ENCODE measurements around the gene KCNIP1.

Gene KCNIP1

GRCh38 chr5:170563824-170564567 lies 60.2 kb downstream of the KCNIP1 start:
- H3K4me1 ChIP-seq = no peaks in the 10 kb centered on the region
- no peaks in the 10 kb centered on the region for H3K36me3 ChIP-seq
- no peak overlapping the region for H3K4me3 ChIP-seq
- no peaks in the 10 kb centered on the region for H3K9me3 ChIP-seq
- no peak for TF ChIP-seq CTCF (IDR thresholded peaks at IDR 0.05)
- DNase-seq = no peak
- intact Hi-C loops (cut with DNase I; ENCODE audit: low total_unique reads) = no loop called here
- peaks cover 0 to 21% of the 10 kb centered on the region in 2 donors for H3K27me3 ChIP-seq
- no peak overlapping the region for H3K27ac ChIP-seq

GRCh38 chr5:170565072-170565471 lies 61.3 kb downstream of the KCNIP1 start:
- Histone ChIP-seq H3K36me3 (no peaks in the 10 kb centered on the region), H3K9me3 (no peaks in the 10 kb centered on the region), H3K27me3 (peaks cover 0 to 32% of the 10 kb centered on the region in 2 donors), H3K4me1 (no peaks in the 10 kb centered on the region), H3K4me3 (no peak overlapping the region), H3K27ac (no peak overlapping the region)
- TF ChIP-seq CTCF (IDR thresholded peaks at IDR 0.05) = no peak
- DNase-seq = no peak
- intact Hi-C loops (cut with DNase I; ENCODE audit: low total_unique reads) = no loop called here

- H3K27me3 ChIP-seq = peaks cover 0 to 33% of the 10 kb centered on the region in 2 donors
- no peaks in the 10 kb centered on the region for H3K4me1 ChIP-seq
- DNase-seq = no peak
- no peak overlapping the region for H3K4me3 ChIP-seq
- H3K36me3 ChIP-seq = no peaks in the 10 kb centered on the region
- TF ChIP-seq CTCF (IDR thresholded peaks at IDR 0.05) = no peak
- intact Hi-C loops (cut with DNase I; ENCODE audit: low total_unique reads) = no loop called here
- no peaks in the 10 kb centered on the region for H3K9me3 ChIP-seq
- H3K27ac ChIP-seq = no peak overlapping the region
Observed at GRCh38 chr5:170569101-170569500, 65.3 kb downstream of the KCNIP1 start.

- no peak overlapping the region for H3K27ac ChIP-seq
- no peak overlapping the region for H3K4me3 ChIP-seq
- H3K4me1 ChIP-seq = no peaks in the 10 kb centered on the region
- peaks cover 0 to 33% of the 10 kb centered on the region in 2 donors for H3K27me3 ChIP-seq
- no peaks in the 10 kb centered on the region for H3K9me3 ChIP-seq
- no peak for TF ChIP-seq CTCF (IDR thresholded peaks at IDR 0.05)
- H3K36me3 ChIP-seq = no peaks in the 10 kb centered on the region
- intact Hi-C loops (cut with DNase I; ENCODE audit: low total_unique reads) = no loop called here
- DNase-seq = no peak
Observed at GRCh38 chr5:170570476-170570875, 66.7 kb downstream of the KCNIP1 start.

- no peak for DNase-seq
- no peak overlapping the region for H3K4me3 ChIP-seq
Observed at GRCh38 chr5:170571281-170571731, 67.5 kb downstream of the KCNIP1 start.

More at GRCh38 chr5:170571281-170571731, 67.5 kb downstream of the KCNIP1 start:
- Histone ChIP-seq H3K9me3 (no peaks in the 10 kb centered on the region), H3K36me3 (no peaks in the 10 kb centered on the region), H3K27ac (no peak overlapping the region), H3K27me3 (peaks cover 0 to 35% of the 10 kb centered on the region in 2 donors), H3K4me1 (no peaks in the 10 kb centered on the region)
- intact Hi-C loops (cut with DNase I; ENCODE audit: low total_unique reads) = no loop called here
- TF ChIP-seq CTCF (IDR thresholded peaks at IDR 0.05) = no peak
